Measurements from ENCODE around the gene TP53AIP1.

TP53AIP1 gene

GRCh38 chr11:128941110-128941509 is 1.6 kb downstream of the TP53AIP1 start:
- ChIA-PET CTCF (interaction anchor here (1.5 to 1.9 kb wide), 3 partner anchors 15 to 95 kb away, joined by 3 to 9 read pairs (median 3); no protein-coding TSS in a partner anchor), POLR2A (no interaction called here)
- DNase-seq (ENCODE audit: extremely low spot score): no peak
- no peak for TF ChIP-seq CTCF (IDR thresholded peaks at IDR 0.05; ENCODE audit: control extremely low read depth, extremely low read depth, low read depth, missing control alignments)

GRCh38 chr11:128940603-128941002 is 2.1 kb downstream of the TP53AIP1 start:
- ChIA-PET CTCF (interaction anchor here (1.2 to 1.9 kb wide), 5 partner anchors 9 to 95 kb away, joined by 3 to 11 read pairs (median 6); no protein-coding TSS in a partner anchor), POLR2A (no interaction called here)
- TF ChIP-seq CTCF (IDR thresholded peaks at IDR 0.05; ENCODE audit: control extremely low read depth, extremely low read depth, low read depth, missing control alignments): no peak
- no peak for DNase-seq (ENCODE audit: extremely low spot score)

- no peak for DNase-seq (ENCODE audit: extremely low spot score)
- POLR2A ChIA-PET: no interaction called here
- CTCF ChIA-PET: interaction anchor here (1.2 to 1.8 kb wide), 5 partner anchors 9 to 95 kb away, joined by 3 to 11 read pairs (median 4); no protein-coding TSS in a partner anchor
- no peak for TF ChIP-seq CTCF (IDR thresholded peaks at IDR 0.05; ENCODE audit: control extremely low read depth, extremely low read depth, low read depth, missing control alignments)
These were observed 2.5 kb downstream of the TP53AIP1 start for GRCh38 chr11:128940156-128940555.

GRCh38 chr11:128939591-128939990 is 3.1 kb downstream of the TP53AIP1 start:
- ChIA-PET CTCF (interaction anchor here (1.2 to 1.8 kb wide), 4 partner anchors 10 to 65 kb away, joined by 3 to 11 read pairs (median 5); no protein-coding TSS in a partner anchor), POLR2A (no interaction called here)
- no peak for TF ChIP-seq CTCF (IDR thresholded peaks at IDR 0.05; ENCODE audit: control extremely low read depth, extremely low read depth, low read depth, missing control alignments)
- no peak for DNase-seq (ENCODE audit: extremely low spot score)

GRCh38 chr11:128938156-128938885 is 4.3 kb downstream of the TP53AIP1 start:
- TF ChIP-seq CTCF (IDR thresholded peaks at IDR 0.05; ENCODE audit: control extremely low read depth, extremely low read depth, low read depth, missing control alignments): no peak
- DNase-seq (ENCODE audit: extremely low spot score): no peak
- ChIA-PET POLR2A (no interaction called here), CTCF (interaction anchor here (0.7 to 3.4 kb wide), 3 partner anchors 10 to 54 kb away, joined by 3 to 12 read pairs (median 4); no protein-coding TSS in a partner anchor)

GRCh38 chr11:128937480-128937879 is 5.2 kb downstream of the TP53AIP1 start:
- ChIA-PET POLR2A (no interaction called here), CTCF (interaction anchor here (0.8 to 3.4 kb wide), 3 partner anchors 11 to 53 kb away, joined by 3 to 12 read pairs (median 4); no protein-coding TSS in a partner anchor)
- DNase-seq (ENCODE audit: extremely low spot score): no peak
- no peak for TF ChIP-seq CTCF (IDR thresholded peaks at IDR 0.05; ENCODE audit: control extremely low read depth, extremely low read depth, low read depth, missing control alignments)

Data from GM10248 (cell line).